Retinal pigment epithelial cell (primary cell): ENCODE results near the gene DAB2.

Experiments
- DNase-seq: peaks from one replicate; pipeline ENCODE4 v3.0.0-alpha.2; 2010; ENCODE audit warnings: low read depth
- H3K4me3 ChIP-seq: 2 replicates; pipeline ENCODE4 v1.5.1; 2011; ENCODE audit warnings: mild to moderate bottlenecking, low read length, control low read depth, moderate library complexity
- TF ChIP-seq, protein P1 (sequence below): conservative IDR thresholded peaks from 2 replicates; pipeline ENCODE4 v1.5.1; 2011; ENCODE audit warnings: low read depth, low read length, control low read depth, inconsistent platforms

Gene DAB2

DNA sequence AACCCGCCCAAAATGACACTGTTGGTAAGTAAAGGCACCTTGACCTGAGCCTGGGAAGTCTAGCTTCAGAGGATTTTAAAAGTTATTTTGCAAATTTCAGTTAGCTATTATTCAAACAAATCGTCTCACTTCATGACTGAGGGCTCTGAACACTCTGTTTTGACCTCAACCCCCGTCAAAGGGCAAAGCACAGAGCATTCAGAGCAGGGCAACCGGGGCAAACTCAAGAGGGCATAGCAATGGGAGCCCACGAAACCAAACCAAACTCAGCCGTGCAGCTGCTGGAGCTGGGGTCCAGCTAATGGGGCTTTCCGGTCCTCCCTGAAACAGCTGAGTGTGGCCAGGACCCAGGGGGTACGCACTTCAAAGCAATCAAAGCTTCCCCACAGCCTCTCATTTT, 62.1 kb downstream of the DAB2 start:
- no peak for DNase-seq
- H3K4me3 ChIP-seq: no peak overlapping the region
- TF ChIP-seq, protein P1, sequence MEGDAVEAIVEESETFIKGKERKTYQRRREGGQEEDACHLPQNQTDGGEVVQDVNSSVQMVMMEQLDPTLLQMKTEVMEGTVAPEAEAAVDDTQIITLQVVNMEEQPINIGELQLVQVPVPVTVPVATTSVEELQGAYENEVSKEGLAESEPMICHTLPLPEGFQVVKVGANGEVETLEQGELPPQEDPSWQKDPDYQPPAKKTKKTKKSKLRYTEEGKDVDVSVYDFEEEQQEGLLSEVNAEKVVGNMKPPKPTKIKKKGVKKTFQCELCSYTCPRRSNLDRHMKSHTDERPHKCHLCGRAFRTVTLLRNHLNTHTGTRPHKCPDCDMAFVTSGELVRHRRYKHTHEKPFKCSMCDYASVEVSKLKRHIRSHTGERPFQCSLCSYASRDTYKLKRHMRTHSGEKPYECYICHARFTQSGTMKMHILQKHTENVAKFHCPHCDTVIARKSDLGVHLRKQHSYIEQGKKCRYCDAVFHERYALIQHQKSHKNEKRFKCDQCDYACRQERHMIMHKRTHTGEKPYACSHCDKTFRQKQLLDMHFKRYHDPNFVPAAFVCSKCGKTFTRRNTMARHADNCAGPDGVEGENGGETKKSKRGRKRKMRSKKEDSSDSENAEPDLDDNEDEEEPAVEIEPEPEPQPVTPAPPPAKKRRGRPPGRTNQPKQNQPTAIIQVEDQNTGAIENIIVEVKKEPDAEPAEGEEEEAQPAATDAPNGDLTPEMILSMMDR: no peak

DNA sequence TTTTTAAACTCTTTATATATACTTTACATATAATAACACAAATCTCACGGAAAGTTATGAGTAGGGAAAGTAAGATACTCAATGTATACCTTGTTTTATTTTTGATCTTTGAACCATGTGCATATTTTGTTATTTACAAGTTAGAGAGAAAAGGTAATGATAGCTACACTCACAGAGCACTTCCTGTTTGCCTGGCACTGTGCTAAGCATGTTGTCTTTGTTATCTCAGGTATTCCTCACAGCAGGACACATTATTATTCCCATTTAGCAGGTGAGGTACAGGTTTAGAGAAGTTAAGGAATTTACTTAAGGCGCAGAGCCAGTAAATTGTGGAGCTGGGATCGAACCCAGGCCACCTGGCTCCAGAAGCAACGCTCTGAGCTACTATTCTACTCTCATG, 63.5 kb downstream of the DAB2 start:
- TF ChIP-seq, protein P1: no peak
- DNase-seq: no peak
- no peak overlapping the region for H3K4me3 ChIP-seq

DNA sequence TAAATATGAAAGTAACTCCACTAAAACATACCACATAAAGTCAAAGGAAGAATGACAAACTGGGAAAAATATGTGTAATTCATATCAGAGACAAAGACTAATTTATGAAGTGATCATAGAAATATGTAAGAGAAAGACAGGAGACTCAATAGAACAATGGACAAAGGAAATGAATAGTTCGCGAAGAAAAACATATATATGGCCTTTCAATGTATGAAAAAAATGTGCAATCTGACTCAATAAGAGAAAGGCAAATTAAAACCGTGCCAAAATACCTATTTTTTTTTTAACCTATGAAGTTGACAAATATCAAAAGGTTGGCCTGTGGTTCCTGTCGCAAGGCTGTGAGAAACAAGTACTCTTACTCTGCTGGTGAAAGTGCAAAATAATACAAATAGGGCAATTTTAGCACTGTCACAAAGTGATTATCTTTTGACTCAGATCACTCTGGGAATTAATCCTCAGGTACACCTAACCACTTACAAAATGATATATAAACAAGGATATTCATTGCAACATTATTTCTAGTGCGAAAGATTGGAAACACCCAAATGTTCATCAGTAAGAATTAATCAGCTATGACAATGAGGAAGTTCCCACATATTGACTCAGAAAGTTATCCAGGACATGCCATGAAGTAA, 64.2 kb downstream of the DAB2 start:
- H3K4me3 ChIP-seq: no peak overlapping the region
- no peak for DNase-seq
- TF ChIP-seq, protein P1: no peak

DNA sequence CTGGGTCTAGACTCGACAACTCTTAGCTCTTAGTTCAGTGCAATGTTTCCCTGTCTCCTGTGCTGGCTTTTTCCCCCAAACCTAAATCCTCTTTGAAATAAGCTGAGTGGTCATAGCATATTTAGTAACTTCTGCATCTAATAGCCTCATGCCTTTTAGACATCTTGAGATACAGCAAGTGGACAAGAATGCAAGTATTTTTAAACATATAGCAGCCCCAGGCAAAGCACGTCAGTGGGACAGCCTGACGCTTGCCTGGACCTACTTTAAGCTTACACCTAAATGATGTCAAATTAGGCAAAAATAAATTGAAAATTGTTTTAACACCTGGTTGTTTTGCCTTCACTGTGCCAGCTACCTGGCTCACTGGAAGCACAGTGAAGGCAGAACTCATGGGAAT, 68.5 kb downstream of the DAB2 start:
- TF ChIP-seq, protein P1: no peak
- no peak overlapping the region for H3K4me3 ChIP-seq
- DNase-seq: no peak

DNA sequence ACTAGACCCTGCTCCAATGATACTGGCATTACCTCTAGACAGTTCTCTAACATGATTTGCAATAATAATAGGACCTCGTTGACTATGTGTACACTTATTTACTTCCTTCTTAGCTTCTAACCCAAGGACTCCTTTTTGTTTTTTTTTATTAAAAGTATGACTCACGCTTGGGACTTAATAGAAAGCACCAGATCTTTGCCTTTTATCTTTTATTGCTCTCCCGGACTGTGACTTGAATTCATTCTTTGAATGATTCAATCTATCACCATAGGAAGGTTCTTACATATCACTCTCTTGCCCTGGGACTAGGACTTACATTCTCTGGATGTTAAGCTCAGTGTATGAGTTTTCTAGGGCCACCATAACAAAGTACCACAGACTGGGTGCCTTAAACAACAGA, 69.5 kb downstream of the DAB2 start:
- DNase-seq: no peak
- H3K4me3 ChIP-seq: no peak overlapping the region
- TF ChIP-seq, protein P1: no peak

DNA sequence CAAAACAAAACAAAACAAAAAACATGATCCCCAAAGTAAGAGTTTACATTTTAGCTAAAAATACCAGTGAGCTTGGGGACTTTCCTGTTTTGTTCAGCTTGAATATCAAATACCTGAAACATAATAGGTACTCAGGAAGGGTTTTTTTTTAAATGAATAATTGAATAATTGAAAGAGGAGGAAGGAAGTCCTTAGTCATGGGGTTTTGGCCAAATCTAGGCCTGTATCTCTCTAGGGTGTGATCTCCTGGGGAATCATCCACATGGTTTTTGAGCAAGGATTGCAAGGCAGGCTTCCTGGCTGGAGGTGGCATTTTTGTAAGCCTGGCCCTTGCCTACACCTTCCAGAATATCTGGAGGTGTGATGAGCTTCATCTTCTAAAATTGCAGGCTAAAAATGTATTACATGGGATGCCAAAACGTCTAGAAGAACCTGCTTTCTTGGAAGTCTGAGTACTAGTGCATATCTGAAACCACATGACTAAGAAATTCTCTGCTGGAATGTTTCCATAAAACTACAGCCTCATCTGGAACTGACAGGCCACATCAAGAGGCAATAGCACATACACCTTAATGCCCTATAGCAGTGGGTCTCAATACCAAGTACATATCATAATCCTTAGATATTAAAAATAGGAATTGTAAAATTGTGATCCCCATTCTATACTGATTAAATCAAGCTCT, 70.9 kb downstream of the DAB2 start:
- no peak for DNase-seq
- no peak overlapping the region for H3K4me3 ChIP-seq
- TF ChIP-seq, protein P1: no peak

DNA sequence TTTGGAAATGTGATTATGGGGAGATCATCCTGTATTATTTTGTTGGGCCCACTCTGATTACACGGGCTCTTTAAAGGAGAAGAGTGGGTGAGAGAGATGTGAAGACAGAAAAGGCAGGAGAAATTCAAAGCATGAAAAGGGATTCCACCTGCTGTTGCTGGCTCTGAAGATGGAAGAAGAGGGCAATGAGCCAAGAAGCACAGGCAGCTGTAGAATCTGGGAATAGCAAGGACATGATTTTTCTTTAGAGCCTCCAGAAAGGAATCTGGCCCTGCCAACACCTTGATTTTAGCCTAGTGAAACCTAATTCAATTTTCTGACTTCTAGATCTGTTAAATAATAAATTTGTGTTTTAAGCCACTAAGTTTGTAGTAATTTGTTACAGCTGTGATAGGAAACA, 71.8 kb downstream of the DAB2 start:
- no peak overlapping the region for H3K4me3 ChIP-seq
- TF ChIP-seq, protein P1: no peak

More for the DNA sequence above, 71.8 kb downstream of the DAB2 start:
- DNase-seq: no peak
